Measurements from ENCODE around the gene OR2K2.

The OR2K2 gene

GRCh38 chr9:111360881-111361280 is 30.9 kb upstream of the OR2K2 start:
- Histone ChIP-seq H3K79me2 (ENCODE audit: insufficient read depth, low read length) (no peaks in the 10 kb centered on the region), H3K36me3 (ENCODE audit: low read length) (0 out of 2 replicates have a peak, but pooled peaks cover 3% of the 10 kb centered on the region), H3K9me2 (replicated peaks; ENCODE audit: insufficient read depth, low read length) (no peaks in the 10 kb centered on the region), H2AFZ (ENCODE audit: low read depth, low read length, severe bottlenecking) (no peak overlapping the region), H3K27me3 (ENCODE audit: low read length) (no peaks in the 10 kb centered on the region), H3K27ac (ENCODE audit: low read depth, low read length) (no peak overlapping the region), H3K4me3 (ENCODE audit: insufficient read depth, low read length, poor library complexity, severe bottlenecking) (no peak overlapping the region), H3F3A (ENCODE audit: insufficient read depth) (no peaks in the 10 kb centered on the region), H4K20me1 (ENCODE audit: low read depth, low read length) (no peaks in the 10 kb centered on the region), H3K4me2 (ENCODE audit: low read depth, low read length, poor library complexity, severe bottlenecking) (no peak overlapping the region), H3K9me3 (ENCODE audit: insufficient read depth, low read length) (no peaks in the 10 kb centered on the region), H3K9ac (ENCODE audit: low read length) (no peak overlapping the region)
- TF ChIP-seq EZH2phosphoT487 (conservative IDR thresholded peaks at IDR 0.05; ENCODE audit: low read length): no peak
- TF ChIP-seq, protein P1, sequence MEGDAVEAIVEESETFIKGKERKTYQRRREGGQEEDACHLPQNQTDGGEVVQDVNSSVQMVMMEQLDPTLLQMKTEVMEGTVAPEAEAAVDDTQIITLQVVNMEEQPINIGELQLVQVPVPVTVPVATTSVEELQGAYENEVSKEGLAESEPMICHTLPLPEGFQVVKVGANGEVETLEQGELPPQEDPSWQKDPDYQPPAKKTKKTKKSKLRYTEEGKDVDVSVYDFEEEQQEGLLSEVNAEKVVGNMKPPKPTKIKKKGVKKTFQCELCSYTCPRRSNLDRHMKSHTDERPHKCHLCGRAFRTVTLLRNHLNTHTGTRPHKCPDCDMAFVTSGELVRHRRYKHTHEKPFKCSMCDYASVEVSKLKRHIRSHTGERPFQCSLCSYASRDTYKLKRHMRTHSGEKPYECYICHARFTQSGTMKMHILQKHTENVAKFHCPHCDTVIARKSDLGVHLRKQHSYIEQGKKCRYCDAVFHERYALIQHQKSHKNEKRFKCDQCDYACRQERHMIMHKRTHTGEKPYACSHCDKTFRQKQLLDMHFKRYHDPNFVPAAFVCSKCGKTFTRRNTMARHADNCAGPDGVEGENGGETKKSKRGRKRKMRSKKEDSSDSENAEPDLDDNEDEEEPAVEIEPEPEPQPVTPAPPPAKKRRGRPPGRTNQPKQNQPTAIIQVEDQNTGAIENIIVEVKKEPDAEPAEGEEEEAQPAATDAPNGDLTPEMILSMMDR (IDR thresholded peaks at IDR 0.05; ENCODE audit: insufficient read depth, low read length, poor library complexity, severe bottlenecking): no peak

GRCh38 chr9:111356481-111357244 is 26.6 kb upstream of the OR2K2 start:
- Histone ChIP-seq H3K4me2 (ENCODE audit: low read depth, low read length, poor library complexity, severe bottlenecking) (no peak overlapping the region), H3K4me3 (ENCODE audit: insufficient read depth, low read length, poor library complexity, severe bottlenecking) (no peak overlapping the region), H3K36me3 (ENCODE audit: low read length) (no peaks in the 10 kb centered on the region), H3K9ac (ENCODE audit: low read length) (no peak overlapping the region), H3K9me2 (replicated peaks; ENCODE audit: insufficient read depth, low read length) (no peaks in the 10 kb centered on the region), H3K9me3 (ENCODE audit: insufficient read depth, low read length) (no peaks in the 10 kb centered on the region), H2AFZ (ENCODE audit: low read depth, low read length, severe bottlenecking) (no peak overlapping the region), H3K27ac (ENCODE audit: low read depth, low read length) (no peak overlapping the region), H3K79me2 (ENCODE audit: insufficient read depth, low read length) (no peaks in the 10 kb centered on the region), H3F3A (ENCODE audit: insufficient read depth) (no peaks in the 10 kb centered on the region), H3K27me3 (ENCODE audit: low read length) (no peaks in the 10 kb centered on the region), H4K20me1 (ENCODE audit: low read depth, low read length) (no peaks in the 10 kb centered on the region)
- TF ChIP-seq, protein P1 (IDR thresholded peaks at IDR 0.05; ENCODE audit: insufficient read depth, low read length, poor library complexity, severe bottlenecking): no peak
- TF ChIP-seq EZH2phosphoT487 (conservative IDR thresholded peaks at IDR 0.05; ENCODE audit: low read length): no peak

DNA sequence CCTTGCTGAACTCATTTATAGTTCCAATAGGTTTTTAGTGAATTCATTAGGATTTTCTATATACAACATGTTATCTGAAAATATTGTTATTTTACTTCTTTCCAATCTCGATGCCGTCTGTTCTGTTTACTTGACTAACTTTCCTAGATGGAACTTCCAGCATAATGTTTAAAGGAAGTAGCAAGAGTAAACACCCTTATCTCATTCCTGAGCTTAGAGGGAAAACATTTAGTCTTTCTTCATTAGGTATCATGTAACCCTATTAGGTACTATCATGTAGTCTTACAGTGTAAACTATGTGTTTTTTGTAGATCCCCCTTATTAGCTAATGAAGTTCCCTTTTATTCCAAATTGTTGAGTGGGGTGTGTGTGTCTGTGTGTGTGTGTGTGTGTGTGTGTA is 22.5 kb upstream of the OR2K2 start:
- TF ChIP-seq, protein P1 (IDR thresholded peaks at IDR 0.05; ENCODE audit: insufficient read depth, low read length, poor library complexity, severe bottlenecking): no peak
- H3K27ac ChIP-seq (ENCODE audit: low read depth, low read length): no peak overlapping the region
- H3K4me3 ChIP-seq (ENCODE audit: insufficient read depth, low read length, poor library complexity, severe bottlenecking): no peak overlapping the region
- no peaks in the 10 kb centered on the region for H3K9me3 ChIP-seq (ENCODE audit: insufficient read depth, low read length)
- H3K9me2 ChIP-seq (replicated peaks; ENCODE audit: insufficient read depth, low read length): no peaks in the 10 kb centered on the region
- H3K36me3 ChIP-seq (ENCODE audit: low read length): no peaks in the 10 kb centered on the region
- H3K4me2 ChIP-seq (ENCODE audit: low read depth, low read length, poor library complexity, severe bottlenecking): no peak overlapping the region
- no peak overlapping the region for H3K9ac ChIP-seq (ENCODE audit: low read length)
- H3K79me2 ChIP-seq (ENCODE audit: insufficient read depth, low read length): no peaks in the 10 kb centered on the region
- H3K27me3 ChIP-seq (ENCODE audit: low read length): no peaks in the 10 kb centered on the region
- no peaks in the 10 kb centered on the region for H4K20me1 ChIP-seq (ENCODE audit: low read depth, low read length)
- H3F3A ChIP-seq (ENCODE audit: insufficient read depth): no peaks in the 10 kb centered on the region
- no peak overlapping the region for H2AFZ ChIP-seq (ENCODE audit: low read depth, low read length, severe bottlenecking)

Data from SU-DHL-6 (cell line).